GM19438 (cell line): ENCODE measurements around the gene KLHL17.

Source experiments
- ATAC-seq: cut with Tn5 transposase; IDR thresholded peaks from one replicate; pipeline ENCODE4 v1.9.1; 2021; ENCODE audit warnings: low read depth; ENCODE audit not compliant: unreplicated experiment

Gene KLHL17

DNA sequence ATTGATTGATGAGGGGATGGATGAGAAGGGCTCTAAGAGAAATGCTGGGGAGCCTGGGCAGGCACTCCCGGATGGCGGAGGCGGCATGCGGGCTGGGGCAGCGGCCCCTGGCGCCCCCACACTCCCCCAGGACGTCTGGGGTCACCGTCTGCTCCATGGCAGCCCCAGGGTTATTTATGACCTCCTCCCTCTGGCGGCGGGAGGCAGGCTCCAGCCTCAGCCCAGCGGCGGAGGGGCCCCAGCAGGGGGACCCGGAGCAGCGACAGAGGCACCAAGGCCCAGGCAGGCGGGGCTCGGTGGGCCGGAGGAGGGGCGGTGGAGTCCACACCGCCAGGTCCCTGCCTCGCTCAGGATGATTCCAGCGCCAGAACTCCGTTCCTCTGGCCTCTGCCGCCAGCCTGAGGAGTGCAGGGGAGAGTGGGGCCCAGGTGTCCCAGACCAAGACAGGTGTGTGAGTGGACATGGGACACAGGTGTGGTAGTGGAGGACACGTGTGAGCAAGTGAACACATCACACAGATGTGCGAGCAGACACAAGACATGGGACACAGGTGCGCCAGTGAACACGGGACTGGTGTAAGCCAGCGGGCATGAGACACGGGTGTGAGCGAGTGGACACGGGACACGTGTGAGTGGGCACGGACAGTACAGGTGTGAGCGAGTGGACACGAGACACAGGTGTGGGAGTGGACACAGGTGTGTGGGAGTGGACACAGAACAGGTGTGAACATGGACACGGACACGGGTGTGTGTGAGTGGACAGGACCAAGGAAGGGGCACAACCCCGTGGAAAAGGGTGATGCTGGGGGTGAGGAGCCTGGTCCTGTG lies 39.2 kb upstream of the KLHL17 start:
- ATAC-seq, result no peak

DNA sequence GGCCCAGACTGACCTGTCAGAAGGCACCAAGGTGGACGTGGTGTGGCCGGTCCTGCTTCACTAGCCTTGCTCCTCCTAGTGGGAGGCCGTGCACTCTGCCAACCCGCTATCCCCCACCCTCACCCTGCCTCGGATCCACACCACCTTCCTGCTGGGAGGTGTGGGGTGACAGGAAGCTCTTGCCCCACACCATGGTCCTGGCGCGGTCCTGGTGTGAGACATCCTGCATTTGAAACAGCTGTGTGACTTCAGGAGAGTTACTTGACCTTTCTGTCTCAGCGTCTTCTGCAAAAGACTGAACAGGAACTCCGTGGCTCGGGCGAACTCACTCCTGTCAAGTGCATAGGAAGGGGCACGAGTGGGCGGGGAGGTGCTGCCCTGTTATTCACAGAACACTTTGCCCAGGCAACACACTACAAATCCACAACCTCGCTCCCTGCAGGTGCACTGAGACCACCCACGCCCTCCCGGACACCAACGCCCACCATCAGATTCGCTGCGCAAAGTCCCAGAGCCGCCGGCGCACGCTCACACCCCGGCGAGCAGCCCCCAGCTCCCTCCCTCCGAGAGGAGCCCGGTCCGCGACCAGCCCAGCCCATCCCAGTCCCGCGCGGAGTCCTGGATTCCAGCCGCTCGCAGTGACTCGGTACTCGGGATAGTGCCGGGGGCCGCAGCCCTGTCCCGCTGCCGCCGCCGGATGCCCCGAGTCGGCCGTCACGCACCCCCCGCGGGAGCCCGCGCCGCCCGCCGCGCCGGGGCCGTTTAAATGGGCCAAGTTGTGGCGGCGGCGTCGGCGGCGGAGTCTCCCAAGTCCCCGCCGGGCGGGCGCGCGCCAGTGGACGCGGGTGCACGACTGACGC lies 37.0 kb upstream of the KLHL17 start, which contains the start of gene SAMD11:
Gene SAMD11 (plus strand): TSS at position 793 of the 860 bp plus-strand sequence. CDS start 509 bp downstream, outside the sequence.
- ATAC-seq, result no peak

- ATAC-seq, result no peak
These were observed 36.3 kb upstream of the KLHL17 start for GRCh38 chr1:923991-924655.

DNA sequence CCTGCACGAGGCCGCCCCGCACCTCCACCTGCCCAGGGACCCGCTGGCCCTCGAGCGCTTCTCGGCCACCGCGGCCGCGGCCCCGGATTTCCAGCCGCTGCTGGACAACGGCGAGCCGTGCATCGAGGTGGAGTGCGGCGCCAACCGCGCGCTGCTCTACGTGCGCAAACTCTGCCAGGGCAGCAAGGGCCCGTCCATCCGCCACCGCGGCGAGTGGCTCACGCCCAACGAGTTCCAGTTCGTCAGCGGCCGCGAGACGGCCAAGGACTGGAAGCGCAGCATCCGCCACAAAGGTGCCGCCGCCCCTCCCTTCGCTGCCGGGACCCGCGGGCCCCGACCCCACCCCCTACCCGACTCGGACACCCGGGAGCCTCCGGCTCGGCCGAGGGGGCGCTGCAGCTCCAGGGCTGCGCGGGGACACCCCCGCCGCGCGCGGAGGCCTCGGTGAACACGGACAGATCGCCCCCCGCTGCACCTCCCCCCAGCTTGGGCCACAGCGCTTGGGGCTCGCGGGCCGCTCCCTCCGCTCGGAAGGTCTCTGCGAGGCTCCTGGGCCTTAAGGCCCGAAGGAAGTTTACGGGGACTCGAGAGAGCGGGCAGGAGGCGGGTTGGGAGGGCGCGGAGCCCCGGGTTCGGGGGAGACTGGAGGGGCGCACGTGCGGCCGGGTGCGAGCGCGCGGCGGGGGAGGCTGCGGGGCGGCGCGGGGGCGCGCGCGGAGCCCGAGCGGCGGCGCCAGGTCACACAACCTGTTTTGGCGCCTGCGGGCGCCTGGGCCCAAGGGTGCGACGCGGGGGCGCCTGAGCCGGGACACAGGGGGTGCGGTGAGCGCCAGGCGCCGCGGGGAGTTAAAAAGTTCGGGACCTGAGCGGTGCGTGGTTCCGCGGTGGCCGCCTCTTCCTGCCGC lies 35.5 kb upstream of the KLHL17 start:
- ATAC-seq, result no peak

DNA sequence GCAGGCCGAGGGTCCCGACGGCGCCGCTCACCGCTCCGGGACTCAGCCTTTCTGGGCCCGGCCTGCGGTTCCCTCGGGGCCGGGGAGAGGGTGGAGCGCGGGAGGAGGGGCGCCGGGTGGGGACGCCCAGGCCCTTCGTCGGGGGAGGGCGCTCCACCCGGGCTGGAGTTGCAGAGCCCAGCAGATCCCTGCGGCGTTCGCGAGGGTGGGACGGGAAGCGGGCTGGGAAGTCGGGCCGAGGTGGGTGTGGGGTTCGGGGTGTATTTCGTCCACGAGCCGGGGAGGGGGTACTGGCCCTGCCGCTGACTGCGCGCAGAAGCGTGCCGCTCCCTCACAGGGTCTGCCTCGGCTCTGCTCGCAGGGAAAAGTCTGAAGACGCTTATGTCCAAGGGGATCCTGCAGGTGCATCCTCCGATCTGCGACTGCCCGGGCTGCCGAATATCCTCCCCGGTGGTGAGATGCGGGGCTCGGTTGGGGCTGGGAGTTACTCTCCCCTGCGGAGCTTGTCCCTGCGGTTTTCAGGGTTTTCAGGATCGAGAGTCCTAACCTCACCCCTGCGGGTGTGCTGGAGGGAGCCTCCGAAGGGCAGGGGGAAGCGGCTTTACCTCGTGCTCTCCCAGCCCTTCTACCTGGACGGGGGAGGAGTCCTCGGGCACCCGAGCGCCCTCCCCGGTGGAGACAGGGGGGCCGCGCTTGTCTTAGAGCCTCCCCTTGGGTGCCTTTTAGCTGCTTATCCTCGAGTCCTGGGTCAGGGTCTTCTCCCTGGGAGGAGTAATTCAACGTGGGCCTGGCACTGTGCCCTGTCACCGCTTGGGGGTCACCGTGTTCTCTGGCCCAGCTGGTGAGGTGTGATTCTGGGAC lies 34.6 kb upstream of the KLHL17 start:
- no peak for ATAC-seq

DNA sequence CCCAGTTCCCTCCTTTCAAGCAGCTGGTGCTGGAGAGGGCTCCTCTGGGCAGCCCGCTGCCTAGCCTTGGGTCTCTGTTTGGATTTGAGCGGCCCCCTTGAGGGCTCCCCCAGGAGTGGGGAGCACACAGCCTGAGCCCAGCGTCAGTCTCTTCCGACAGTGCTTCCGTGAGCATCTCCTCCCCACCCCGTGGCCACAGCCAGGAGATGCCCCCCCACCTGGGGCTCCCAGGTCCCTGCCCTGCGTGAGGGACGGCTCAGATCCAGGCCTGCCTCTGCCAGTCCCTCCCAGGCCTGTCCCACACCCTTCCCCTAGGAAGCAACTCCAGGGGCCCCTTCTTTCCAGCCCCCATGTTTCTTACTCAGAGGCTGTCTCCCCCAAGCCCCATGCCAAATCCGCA lies 33.1 kb upstream of the KLHL17 start:
- no peak for ATAC-seq

DNA sequence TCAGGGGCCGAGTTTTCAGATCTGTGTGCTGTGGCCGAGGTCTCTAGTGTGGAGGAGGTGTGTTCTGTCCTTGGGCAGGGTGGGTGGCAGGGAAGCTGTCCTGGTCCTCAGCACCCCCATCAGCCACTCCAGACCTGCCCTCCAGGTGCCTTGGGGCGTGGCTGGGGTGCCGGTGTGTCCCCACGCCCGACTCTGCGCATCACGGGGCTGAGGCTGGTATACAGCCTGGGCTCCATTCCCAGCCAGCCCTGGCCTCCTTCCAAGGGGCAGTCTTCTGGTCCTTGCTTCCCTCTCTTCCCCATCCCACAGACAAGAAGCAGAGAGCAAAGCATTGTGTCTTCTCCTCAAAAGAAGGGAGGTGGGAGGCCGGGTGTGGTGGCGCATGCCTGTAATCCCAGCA lies 32.6 kb upstream of the KLHL17 start:
- no peak for ATAC-seq

DNA sequence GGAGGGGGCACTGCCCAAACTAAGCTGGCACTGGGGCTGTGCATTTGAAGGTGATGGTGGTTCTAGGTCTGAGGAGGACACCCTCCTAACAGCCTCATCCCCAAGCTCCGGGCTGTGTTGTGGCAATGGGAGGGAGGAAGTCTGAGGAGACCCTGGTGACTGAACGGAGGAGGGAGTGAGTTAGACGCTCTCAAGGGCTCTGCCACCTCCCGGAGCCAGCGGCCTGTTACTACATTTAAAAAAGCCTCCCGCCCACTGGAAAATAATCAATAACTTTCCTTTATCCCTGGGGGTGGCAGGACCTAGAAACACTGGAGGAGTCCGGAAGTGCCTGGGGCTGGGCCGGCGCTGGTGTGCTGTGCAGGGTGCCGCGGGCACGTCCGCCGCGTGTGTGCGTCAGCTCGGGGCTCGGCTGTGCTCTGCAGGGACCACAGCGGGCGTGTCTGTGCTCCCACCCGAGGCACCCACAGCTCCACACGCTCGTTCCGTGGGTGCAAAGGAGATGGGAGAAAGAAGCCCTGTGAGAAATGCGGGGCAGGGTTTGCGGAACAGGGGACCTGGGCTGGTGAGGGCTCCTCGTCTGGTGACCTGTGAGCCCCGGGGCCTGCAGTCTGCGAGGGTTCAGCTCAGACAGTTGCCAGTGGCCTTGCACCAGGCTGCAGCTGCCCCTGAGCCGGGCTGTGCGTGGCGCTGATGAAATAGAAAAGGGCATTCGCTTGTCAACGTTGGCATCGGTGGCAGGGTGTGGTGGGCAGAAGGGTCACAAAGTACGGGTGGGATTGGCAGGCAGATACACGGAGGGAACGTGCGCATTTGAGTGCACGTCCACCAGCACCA lies 31.3 kb upstream of the KLHL17 start:
- no peak for ATAC-seq

- ATAC-seq, result no peak
These were observed 30.4 kb upstream of the KLHL17 start for GRCh38 chr1:929712-930632.

DNA sequence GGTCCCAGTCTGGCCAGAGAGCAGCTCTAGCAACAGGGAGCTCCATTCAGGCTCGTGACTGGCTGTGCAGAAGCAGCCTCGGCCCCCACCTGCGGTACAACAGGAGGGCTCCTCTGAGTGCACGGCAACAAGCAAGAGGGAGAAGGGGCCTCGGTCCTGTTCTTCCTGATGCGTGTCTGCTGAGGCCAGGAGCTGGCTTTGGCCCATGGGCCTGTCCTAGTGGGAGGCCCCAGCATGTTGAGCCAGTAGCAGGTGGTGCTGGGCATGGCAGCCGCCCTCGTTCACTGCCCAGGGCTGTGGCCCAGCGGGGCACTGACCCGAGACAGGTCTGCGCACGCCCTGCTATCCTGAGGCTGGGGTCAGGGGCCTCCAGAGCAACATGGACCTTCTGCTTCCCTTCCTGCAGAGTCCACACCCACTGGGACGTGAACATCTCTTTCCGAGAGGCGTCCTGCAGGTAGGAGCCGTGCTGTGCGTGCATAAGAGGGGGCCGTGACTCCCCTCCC lies 29.7 kb upstream of the KLHL17 start:
- no peak for ATAC-seq

DNA sequence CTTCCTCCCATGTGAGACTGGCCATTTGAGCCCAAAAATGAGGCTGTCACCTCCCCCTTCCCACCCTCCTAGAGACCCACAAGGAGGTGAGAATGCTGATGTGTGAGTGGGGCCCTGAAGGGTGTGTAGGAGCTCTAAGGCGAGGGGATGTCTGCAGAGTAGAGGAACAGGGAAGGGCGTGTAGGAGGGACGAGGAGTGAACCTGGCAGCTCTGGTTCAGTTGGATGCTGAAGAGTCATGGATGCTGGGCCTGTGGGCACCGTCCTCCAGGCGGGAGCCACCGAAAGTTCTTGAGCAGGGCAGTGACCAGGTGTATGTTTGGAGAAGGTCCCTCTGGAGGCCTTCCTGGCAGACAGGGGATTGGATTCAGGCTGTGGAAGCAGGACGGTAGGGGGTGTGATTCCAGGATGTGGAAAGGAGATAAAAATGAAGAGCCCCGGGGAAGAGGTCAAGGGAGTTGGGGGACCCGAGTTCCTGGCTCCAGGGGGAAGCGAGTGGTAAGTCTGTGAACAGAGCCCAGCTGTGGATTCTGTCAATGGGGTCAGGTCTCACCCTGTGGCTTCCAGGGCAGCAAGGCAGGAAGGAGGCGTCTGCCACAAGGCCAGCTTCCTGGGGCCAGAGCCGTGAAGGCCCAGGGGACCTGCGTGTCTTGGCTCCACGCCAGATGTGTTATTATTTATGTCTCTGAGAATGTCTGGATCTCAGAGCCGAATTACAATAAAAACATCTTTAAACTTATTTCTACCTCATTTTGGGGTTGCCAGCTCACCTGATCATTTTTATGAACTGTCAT lies 28.8 kb upstream of the KLHL17 start:
- no peak for ATAC-seq

GRCh38 chr1:932173-932510 lies 28.2 kb upstream of the KLHL17 start:
- no peak for ATAC-seq

GRCh38 chr1:932776-933602 lies 27.4 kb upstream of the KLHL17 start:
- no peak for ATAC-seq

DNA sequence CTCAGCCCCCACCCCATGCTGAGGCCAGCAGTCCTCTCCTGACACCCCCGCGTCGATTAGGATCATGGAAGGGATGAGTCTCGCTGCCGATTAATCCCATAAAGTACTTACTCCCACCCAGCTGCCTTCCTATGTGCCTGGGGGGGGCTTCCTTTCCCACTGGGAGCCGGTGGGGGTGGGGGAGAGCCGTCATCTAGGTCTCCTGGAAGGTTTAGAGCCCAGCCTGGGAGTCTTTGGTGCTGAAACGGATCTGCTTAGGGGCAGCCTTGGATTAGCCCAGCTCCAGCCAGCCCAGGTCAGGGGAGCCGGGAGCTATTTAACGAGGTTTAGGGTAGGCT lies 26.8 kb upstream of the KLHL17 start:
- no peak for ATAC-seq

- ATAC-seq, result no peak
These were observed 25.2 kb upstream of the KLHL17 start for GRCh38 chr1:934991-935750.
